Right ventricle myocardium superior (tissue), 1 donor: ENCODE results near the gene UPK2. TPM values are rescaled to one million over a fixed set of nuclear protein-coding genes. Genes with fewer than 3 reads are reported as not detected.

Source experiments
- microRNA-seq: library from miRNA; unstranded; fragments of <30 nt; microRNA quantifications from one replicate; pipeline ENCODE4 v1.2.0, GENCODE V29; 2020
- total RNA-seq: library from RNA; stranded (reverse); fragmentation: NEBNext Ultra II Directional; extraction: Animal tissue kit (Norgen Biotek cat#: 25700); gene quantifications from one replicate; pipeline ENCODE4 v1.2.1, GENCODE V29; 2021
- donor health status: DM: no; HTN: yes; CAD: no; lungs with severe emphysema.

The UPK2 gene
- total RNA-seq, 1 donor from 2014 or later, result not detected

Small RNAs within 50 kb of the gene (microRNA-seq; reads per million reads assigned to microRNA genes)
- gene MIR4492, result not detected

Other genes with a start within 250 kb of the UPK2 start
- gene DDX6, start 165.1 kb upstream of the UPK2 start, total RNA-seq, result 117 TPM
- gene CXCR5, start 72.4 kb upstream of the UPK2 start, total RNA-seq, result not detected
- gene BCL9L, start 30.4 kb upstream of the UPK2 start, total RNA-seq, result 36.6 TPM
- not detected for gene FOXR1, start 15.5 kb downstream of the UPK2 start, total RNA-seq
- 10.0 TPM for gene CENATAC, start 41.8 kb downstream of the UPK2 start, total RNA-seq
- 827 TPM for gene RPS25, start 62.0 kb downstream of the UPK2 start, total RNA-seq
- gene TRAPPC4, start 62.5 kb downstream of the UPK2 start, total RNA-seq, result 30.7 TPM
- 7.1 TPM for gene SLC37A4, start 74.6 kb downstream of the UPK2 start, total RNA-seq
- 63.5 TPM for gene HYOU1, start 100.9 kb downstream of the UPK2 start, total RNA-seq
- 19.8 TPM for gene VPS11, start 111.5 kb downstream of the UPK2 start, total RNA-seq
- 22.1 TPM for gene HMBS, start 128.6 kb downstream of the UPK2 start, total RNA-seq
- 18.2 TPM for gene DPAGT1, start 145.6 kb downstream of the UPK2 start, total RNA-seq
- gene C2CD2L, start 151.0 kb downstream of the UPK2 start, total RNA-seq, result 9.6 TPM
- 13.3 TPM for gene HINFP, start 165.3 kb downstream of the UPK2 start, total RNA-seq
- gene ABCG4, start 192.8 kb downstream of the UPK2 start, total RNA-seq, result 1.5 TPM
- 34.0 TPM for gene NLRX1, start 212.4 kb downstream of the UPK2 start, total RNA-seq
- not detected for gene NHERF4, start 229.2 kb downstream of the UPK2 start, total RNA-seq